Stimulated activated CD4-positive, alpha-beta T cell treated with anti-CD3 and anti-CD28 coated beads, Interleukin-1b, Interleukin-23, amount 100 ng/mL, for 24 hours (primary cell): ENCODE measurements around the gene WFIKKN2.
"Not testable (repeated sequence)": the region's sequence is repeated elsewhere in the genome, so short reads cannot be mapped to it uniquely, and the experiment has no call there.

Source experiments
- DNase-seq, 4 experiments: peaks; one replicate each; pipeline ENCODE4 v3.0.0-alpha.2; 2020; ENCODE audit warnings: low read depth in 4 of 4, low spot score in 1 of 4

The WFIKKN2 gene

DNA sequence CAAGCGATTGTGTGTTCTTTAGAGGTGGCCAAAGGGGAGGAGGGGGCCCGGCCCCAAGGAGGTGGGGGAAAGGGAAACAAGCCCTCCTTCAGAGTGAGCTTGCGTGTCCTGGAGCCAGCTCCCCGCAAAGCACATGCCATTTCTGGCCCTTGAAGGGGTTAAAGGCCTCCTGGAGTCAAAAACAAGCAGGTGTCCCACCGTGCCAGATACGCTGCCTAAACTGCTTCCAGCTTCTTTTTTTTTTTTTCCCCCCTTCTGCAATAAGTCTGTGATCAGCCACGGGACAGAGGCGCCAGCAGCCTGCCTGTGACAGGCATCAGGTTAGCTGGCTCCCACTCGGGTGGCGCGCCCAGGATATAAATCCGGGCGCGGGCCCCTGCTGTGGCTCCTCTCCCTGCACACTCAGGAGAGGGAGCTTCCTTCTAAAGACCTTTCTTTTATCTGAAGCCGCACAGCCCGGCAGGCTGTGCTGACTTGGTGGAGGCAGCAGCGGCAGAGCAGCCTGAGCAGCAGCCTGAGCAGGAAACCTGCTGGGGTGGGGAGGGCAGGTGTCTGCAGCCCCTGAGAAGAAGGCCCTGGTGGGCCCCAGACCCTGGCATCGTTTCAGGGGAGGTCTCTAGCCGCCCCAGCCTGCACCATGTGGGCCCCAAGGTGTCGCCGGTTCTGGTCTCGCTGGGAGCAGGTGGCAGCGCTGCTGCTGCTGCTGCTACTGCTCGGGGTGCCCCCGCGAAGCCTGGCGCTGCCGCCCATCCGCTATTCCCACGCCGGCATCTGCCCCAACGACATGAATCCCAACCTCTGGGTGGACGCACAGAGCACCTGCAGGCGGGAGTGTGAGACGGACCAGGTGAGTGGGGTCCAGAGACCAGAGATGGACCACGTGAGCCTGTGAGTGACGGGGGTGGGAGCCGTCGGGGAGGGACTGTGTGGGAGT lies at the start of gene WFIKKN2:
Gene WFIKKN2, plus strand, starts transcription at position 286 of the 934 bp plus-strand sequence. Its CDS starts 352 bp downstream, at position 638.
- DNase-seq, result no peak

GRCh38 chr17:50785946-50786570 lies 49.3 kb upstream of the WFIKKN2 start:
- DNase-seq, result no peak

GRCh38 chr17:50787106-50787505 lies 48.3 kb upstream of the WFIKKN2 start:
- DNase-seq, result no peak

DNA sequence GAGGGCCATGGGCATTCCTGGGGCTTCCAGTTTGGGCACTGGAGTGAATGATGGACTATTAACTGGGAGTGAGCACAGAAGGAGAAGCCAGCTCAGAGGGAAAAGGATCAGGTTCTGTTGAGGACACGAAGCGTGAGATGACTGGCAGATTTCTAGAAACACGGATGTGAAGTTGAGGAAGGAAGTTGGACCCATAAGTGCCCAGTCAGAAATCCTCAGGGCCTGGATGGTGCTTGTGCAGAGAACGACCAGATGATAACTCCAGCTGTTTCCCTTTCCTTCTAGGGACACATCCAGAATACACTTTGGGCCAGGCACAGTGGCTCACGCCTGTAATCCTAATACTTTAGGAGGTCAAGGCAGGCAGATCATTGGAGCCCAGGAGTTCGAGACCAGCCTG lies 44.8 kb upstream of the WFIKKN2 start:
- no peak for DNase-seq

GRCh38 chr17:50792132-50792531 lies 43.3 kb upstream of the WFIKKN2 start:
- no peak for DNase-seq

DNA sequence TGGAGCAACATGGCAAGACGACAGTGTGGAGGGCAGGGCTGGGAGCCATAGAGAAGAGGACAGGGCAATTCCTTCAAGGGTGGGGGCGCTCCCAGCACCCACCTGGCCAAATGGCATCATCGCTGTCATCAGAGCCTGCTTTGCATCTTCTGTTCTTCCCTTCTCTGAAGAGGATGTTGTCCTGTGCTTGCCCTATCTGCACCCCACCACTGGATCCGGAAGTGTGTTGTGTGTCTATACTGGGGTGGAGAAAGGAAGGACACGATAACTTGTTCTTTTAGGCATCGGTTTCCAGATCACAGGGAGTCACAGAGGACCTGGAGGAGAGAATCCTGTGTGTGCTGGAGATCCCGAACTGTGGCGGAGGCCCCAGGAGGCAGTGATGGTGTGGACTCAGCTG lies 42.4 kb upstream of the WFIKKN2 start:
- no peak for DNase-seq

GRCh38 chr17:50794361-50794760 lies 41.0 kb upstream of the WFIKKN2 start:
- no peak for DNase-seq

DNA sequence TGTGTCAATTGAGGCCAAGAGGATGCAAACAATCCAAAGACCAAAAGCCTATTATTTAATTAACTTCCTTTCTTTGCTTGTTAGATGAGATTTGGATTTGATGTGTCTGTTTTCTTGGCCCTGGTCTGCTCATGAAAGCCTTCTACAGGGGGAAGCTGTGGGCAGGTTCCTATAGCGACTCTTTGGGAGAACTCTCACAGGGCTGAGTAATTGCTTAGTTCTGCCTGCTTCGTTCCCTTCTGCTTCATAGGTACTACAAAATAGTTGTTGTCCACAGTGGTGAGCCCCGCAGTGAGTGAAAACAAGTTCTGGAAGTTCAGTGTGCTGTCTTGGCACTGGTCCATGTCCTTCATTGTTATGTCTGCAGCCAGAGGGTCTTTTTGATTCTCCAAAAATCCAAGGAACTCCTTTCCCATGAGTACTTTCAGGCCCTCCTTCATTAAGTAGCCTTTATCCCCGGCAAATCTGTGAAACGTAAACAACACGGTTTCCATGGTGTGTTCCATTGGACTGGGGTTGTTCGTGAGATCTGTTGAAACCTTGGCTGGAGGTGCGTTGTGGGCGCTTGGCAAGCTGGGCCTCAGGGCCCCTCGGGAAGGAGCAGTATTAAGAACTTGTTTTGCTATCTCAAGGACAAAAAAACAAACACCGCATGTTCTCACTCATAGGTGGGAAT lies 38.1 kb upstream of the WFIKKN2 start:
- DNase-seq, result no peak

- no peak for DNase-seq
These were observed 36.7 kb upstream of the WFIKKN2 start for GRCh38 chr17:50798424-50799288.

GRCh38 chr17:50799582-50799981 lies 35.8 kb upstream of the WFIKKN2 start:
- DNase-seq, result no peak

GRCh38 chr17:50800196-50800700 lies 35.1 kb upstream of the WFIKKN2 start:
- no peak for DNase-seq

- DNase-seq, result no peak
These were observed 32.5 kb upstream of the WFIKKN2 start for GRCh38 chr17:50802609-50803571.

GRCh38 chr17:50803676-50804075 lies 31.7 kb upstream of the WFIKKN2 start:
- no peak for DNase-seq

DNA sequence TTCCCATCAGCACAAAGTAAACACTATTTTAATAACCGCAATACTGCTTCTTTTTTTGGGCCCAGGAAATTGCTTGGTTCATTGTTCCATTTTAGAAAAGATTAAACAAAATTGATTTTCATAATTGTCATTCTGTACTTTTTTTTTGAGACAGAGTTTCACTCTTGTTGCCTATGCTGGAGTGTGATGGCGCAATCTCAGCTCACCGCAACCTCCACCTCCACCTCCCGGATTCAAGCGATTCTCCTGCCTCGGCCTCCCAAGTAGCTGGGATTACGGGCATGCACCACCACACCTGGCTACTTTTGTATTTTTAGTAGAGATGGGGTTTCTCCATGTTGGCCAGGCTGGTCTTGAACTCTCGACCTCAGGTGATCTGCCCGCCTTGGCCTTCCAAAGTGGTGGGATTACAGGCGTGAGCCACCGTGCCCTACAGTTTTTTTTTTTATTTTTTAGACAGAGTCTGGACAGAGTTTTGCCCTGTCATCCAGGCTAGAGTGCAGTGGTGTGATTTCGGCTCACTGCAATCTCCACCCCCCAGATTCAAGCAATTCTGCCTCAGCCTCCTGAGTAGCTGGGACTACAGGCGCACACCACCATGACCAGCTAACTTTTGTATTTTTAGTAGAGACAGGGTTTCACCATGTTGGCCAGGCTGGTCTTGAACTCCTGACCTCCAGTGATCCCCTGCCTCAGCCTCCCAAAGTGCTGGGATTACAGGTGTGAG lies 30.5 kb upstream of the WFIKKN2 start:
- DNase-seq, result not testable (repeated sequence)

- no peak for DNase-seq
These were observed 29.9 kb upstream of the WFIKKN2 start for GRCh38 chr17:50805486-50805885.

DNA sequence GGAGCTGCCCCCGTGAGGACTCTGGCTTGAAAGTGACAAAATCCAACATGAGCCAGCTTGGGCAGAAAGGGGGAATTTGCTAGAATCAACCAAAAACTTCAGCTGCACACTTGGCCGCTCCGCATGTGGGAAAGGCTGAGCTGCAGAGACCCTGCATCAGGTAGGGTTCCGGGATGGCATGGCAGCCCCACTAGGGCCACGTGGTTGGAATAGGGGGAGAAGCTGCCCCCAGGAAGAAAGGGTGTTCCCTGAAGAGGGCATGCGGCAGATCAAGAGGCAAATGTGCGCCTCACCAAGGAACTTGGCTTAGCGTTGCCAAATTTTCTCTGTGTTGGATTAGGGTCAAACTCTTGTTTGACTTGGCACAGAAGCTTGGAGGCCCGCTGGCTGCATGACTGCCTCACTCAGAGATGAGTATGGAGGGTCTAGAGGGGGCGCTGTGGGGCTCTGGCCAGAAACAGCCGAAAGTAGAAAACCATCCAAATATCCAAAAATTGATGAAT lies 29.2 kb upstream of the WFIKKN2 start:
- DNase-seq, result no peak

DNA sequence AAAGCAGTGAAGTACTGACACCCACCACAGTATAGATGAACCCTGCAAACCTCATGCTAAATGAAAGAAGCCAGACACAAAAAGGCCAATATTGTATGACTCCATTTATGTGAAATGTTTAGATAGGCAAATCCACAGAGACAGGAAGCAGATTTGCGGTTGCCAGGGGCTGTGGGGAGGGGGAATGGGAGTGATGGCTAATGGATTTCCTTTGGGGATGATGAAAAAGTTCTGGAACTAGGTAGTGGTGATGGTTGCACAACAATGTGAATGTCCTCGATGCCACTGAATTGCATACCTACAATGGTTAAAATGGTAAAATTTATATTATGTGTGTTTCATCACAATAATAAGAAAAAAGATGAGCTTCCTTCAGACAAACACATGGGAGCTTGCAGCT lies 28.4 kb upstream of the WFIKKN2 start:
- no peak for DNase-seq

- no peak for DNase-seq
These were observed 27.7 kb upstream of the WFIKKN2 start for GRCh38 chr17:50807675-50808074.

DNA sequence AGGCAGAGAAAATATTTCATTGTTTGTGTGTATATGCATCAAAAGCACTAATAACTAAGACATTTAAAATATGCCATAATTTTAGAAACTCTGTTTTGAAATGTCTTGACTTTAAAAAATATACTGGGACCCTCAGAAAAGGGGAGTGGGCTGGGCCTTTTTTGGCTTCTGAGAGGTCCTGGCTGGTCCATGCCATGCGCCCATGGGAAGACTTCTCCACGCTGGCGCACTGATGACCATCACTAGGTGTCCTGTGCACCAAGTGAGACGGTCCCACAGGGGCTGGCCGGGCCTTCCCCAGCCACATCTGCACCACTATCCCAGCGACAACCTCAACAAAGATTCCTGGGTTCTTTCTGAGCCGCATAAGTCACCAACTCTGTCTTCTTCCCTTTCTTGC lies 27.0 kb upstream of the WFIKKN2 start:
- no peak for DNase-seq
